Stimulated activated CD4-positive, alpha-beta T cell treated with anti-CD3 and anti-CD28 coated beads, Interleukin-1b, Interleukin-23, amount 100 ng/mL, for 4 hours (primary cell): ENCODE measurements around the gene SPATS1.
"Not testable (repeated sequence)": the region's sequence is repeated elsewhere in the genome, so short reads cannot be mapped to it uniquely, and the experiment has no call there.

Source experiments
- DNase-seq, 2 donors: peaks; one replicate each; pipeline ENCODE4 v3.0.0-alpha.2; 2020; ENCODE audit warnings: low read depth in 2 of 2

The SPATS1 gene

DNA sequence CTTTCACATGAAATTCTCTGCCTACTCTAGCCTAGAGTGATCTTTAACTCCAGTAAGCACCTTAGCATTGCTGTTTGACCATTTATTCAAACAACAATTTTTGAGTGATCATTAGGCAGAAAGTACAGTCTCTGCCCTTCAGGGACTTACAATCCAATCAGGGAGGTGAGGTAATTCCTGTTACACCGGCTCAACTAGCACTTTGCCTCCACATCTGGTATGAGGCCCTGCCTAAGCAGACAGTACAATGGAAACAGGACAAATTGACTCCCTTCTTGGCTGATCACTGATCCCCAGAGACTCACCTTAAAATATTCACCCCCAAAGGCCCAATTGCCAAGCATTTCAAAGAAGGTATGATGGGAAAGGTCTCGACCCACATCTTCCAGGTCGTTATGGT, 30.7 kb upstream of the SPATS1 start:
- no peak for DNase-seq

DNA sequence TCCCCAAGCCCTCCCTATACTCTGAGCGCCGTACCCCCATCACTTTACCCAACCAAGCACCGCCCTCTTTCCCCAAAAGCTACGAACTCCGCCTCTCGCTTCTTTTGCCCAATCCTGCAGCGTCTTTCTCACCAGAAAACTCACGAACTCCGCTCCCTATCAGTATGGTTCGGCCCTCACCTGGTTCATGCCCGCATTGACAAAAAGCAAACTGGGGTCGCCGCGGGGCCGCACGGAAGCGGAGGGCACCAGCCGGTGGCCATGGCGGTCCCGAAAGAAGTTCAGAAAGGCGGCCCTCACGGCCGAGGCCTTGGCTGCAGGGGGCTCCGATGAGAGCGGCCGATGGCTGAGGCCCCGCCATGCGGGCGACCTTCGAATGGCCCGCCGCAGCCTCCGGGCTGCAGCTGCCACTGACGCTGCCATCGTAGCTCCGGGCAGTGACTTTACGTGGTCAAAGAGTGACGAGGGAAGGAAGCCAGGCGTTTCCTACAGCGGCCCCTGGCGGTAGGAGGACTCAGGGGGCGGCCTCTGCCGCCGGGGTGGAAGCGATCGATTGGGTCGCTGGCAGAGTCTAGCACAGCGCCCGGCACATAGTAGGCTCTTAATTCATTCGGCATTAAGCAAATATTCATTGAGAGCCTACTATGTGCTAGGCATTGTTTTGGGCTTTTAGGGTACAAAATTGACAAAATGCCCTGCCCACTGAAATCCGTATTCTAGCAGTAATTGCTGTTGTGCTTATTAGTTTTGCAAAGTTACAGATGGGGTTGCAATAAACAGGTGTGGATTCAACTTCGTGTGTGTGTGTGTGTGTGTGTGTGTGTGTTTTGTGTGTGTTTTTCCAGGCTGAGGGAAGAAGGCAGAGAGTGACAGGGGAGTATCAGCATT, 29.3 kb upstream of the SPATS1 start, which contains the start of gene AARS2:
Gene AARS2 (minus strand): TSS at position 447 of the 888 bp plus-strand sequence. CDS start 24 bp downstream, at position 423.
- peak; percentile 93 to 95 for DNase-seq

DNA sequence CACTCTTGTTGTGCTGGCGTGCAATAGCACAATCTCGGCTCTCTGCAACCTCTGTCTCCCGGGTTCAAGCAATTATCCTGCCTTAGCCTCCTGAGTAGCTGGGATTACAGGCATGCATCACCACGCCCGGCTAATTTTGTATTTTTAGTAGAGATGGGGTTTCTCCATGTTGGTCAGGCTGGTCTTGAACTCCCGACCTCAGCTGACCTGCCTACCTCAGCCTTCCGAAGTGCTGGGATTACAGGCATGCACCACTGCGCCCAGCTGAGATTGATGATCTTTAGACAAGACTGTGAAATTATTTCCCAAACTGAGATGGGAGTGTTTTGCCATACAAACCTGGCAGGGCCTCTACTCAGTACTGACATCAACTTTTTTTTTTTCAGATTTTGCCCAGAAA, 27.8 kb upstream of the SPATS1 start:
- DNase-seq = not testable (repeated sequence)

DNA sequence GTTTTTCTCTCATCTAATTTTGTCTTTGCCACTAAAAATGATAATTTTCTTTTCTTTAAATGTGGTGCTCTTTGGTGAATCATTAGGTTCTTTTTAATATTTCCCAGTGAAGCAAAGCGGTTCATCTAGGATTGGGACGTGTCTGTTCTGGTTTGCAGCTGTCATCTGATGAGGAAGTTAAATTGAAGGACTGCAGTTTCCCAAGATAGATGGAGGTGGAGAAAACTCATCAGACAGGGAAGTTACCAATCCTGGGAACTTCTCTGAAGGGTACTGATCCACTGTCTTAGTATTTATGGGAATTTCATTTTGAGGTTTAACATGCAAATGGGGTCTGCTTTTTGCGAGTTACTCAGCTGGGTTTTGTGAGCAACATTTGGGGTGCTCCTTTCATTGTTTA, 26.9 kb upstream of the SPATS1 start:
- DNase-seq = no peak

DNA sequence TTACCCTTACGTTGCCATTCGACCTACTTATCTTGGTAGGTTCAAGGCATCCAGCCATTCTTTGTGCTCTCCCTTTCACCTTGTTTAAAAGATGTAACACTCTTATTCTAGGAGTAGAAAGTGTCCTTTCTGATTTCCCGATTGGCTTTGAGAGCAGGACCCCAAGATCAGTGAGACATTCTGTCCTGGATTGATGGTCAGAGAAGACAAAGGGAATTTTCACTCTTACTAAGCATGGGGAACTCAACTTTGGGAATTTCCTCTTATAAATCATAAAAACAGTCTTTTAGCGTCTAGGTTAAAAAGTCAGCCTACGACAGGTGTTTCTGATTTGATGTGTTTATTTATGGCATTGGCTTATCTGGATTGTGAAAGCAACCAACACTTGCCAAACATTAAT, 26.5 kb upstream of the SPATS1 start:
- no peak for DNase-seq

DNA sequence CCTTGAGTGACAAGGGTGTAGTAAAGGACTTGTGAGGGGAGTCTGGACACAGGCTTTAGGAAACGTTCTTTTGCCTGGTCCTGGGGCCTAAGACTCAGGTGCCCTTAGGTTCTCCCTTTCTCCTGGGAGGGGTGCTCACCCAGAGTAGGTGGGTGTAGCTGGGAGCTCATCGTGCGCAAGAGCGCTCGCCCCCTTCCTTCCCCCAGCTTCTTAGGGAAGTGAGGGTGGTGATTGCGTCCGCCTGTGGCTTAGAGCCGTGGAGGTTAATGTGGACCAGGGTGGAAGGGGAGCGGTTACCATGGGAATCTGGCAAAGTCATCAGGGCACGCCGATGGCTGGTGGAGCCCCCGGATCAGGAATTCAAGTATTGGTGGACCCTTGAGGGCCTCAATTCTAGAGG, 26.0 kb upstream of the SPATS1 start:
- no peak for DNase-seq

DNA sequence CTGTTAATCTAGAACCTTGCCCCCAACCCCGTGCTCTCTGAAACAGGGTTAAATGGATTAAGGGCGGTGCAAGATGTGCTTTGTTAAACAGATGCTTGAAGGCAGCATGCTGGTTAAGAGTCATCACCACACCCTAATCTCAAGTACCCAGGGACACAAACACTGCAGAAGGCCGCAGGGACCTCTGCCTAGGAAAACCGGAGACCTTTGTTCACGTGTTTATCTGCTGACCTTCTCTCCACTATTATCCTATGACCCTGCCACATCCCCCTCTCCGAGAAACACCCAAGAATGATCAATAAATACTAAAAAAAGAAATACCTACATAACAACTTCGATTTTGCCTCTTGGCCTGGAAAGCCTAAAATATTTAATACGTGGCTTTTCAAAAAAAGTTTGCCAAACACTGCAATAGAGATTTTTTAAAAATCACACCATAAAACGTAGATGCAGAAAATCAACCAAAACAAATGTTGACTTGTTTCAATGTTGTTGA, 25.3 kb upstream of the SPATS1 start:
- not testable (repeated sequence) for DNase-seq

DNA sequence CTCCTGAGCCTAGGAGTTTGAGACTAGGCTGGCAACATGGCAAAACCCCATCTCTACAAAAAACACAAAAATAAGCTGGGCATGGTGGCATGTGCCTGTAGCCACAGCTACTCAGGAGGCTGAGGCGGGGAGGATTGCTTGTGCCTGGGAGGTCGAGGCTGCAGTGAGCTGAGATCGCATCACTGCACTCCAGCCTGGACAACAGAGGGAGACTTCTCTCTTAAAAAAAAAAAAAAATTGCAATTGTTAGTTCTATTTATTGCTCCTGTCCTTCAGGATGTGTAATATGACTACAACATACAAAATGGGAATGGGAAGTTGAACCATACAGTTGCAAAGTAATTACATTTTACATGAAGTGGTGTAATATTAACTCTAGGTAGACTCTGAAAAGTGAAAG, 21.2 kb upstream of the SPATS1 start:
- DNase-seq = no peak

DNA sequence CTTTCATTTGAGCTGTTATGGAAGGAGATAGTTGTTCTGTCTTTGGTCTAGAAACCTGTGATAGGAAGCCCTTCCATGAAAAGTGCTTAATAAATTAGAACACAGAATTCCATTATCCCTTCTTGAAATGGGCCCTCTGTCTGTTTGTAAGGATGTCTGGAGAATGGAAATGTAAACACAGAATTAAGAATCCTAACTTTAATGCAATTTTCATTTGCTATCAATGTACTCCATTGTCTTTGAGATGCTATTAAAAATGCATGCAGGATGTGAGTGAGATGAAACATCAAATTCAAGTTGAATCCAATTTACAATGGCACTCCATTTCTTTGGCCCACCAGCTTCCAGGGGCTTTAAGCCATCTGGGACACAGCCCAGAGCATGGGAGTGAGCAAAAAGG, 15.4 kb upstream of the SPATS1 start:
- no peak for DNase-seq

DNA sequence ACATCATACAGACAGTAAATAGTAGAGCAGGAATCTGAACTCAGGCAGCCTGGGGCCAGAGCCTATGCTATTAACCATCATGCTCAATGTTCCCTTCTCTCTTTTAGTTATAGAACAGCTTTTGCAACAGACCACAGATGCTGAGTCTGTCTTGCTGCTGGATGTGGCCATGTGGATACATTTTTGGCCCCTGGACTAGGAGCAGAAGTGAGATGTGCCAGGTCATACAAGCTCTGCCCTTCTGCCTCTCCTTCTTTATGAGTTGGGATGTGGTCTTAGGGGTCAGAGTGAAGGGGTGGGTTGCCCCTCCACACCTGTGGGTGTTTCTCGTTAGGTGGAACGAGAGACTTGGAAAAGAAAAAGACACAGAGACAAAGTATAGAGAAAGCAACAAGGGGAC, 14.7 kb upstream of the SPATS1 start:
- DNase-seq = no peak

DNA sequence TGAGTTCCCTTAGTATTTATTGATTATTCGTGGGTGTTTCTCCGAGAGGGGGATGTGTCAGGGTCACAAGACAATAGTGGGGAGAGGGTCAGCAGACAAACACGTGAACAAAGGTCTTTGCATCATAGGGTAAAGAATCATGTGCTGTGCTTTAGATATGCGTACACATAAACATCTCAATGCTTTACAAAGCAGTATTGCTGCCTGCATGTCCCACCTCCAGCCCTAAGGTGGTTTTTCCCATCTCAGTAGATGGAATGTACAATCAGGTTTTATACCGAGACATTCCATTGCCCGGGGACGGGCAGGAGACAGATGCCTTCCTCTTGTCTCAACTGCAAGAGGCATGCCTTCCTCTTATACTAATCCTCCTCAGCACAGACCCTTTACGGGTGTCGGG, 14.2 kb upstream of the SPATS1 start:
- DNase-seq = not testable (repeated sequence)

DNA sequence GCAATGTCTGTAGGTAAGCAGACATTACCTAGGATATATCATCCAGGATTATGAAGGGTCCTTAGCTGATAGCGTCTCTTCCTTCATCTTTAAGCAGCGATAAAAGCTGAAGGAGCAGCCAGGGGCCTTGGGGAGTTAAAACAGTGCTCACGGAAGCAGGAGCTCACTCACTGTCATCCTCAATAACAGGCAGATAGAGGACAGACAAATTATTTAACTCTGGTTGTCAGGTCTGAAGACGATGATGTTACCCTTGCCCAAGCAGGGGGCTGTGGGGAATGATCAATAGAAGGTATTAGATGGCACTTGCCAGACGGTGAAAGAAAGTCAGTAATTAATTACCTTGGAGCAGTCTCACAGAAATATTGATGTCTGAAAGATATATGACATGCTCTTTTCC, 12.6 kb upstream of the SPATS1 start:
- DNase-seq = no peak

DNA sequence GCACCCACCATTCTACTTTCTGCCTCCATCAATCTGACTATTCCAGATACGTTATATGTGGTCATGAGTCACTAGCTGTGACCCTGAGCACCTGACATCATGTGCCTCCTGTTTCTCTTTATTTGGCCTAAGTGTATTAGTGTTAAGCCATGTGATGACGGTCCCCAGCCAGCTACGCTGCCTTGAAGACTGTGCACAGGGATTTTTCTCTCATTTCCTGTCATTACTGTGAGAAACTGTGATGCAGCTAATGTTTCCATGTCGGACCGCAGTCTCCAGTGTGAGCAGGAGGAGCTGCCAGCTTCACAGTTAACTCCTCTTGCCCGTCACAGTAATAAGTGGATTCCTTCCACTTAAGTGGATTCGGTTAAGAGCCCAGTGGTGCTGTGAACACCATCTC, 9.9 kb upstream of the SPATS1 start:
- no peak for DNase-seq

DNA sequence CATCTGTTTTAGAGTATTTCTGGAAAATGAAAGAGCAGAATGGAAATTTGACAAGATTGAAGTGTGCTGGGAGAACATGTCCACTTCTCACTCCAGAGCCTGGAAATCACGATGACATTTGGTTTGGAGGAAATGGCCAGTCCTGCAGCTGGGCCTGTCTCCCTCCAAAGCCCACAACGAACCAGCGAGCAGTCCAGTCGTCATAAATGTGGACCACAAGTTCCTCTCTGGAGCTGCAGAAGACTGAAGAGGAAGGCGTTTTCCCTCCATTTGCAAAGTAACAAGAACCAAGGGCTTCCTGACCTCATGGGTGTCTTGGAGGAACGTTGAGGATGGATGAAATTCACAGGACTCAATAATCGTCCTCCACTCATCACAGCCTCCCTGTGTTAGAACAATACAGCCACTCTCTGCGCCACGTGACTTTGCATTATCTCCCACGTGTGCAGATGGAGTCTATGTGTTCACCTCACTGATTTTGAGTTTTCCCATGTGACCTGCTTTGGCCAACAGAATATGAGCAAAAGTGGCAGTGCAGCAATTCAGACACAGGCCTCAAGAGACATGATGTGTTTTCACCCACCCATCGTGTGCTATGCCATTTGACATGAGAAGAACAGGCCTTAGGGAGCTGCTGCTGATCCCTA, 9.1 kb upstream of the SPATS1 start:
- DNase-seq = no peak

DNA sequence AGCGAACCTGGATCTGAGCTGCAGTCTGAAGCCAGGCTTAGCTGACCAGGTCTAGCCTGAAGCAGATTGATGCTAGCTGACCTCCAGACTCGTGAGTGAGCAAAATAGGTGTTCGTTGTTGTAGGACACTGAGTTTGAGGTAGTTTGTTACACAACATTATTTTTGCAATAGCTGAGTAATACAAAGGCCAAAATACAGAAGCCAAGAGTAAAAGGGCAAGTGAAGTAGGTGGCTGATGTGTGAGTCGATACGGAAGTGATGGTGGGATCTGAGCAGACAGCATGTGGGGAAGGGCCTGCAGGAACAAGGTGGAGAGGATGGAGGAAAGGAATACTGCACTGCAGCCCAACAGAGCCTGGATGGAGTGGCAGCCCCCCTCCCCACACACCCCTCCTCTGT, 8.5 kb upstream of the SPATS1 start:
- no peak for DNase-seq

DNA sequence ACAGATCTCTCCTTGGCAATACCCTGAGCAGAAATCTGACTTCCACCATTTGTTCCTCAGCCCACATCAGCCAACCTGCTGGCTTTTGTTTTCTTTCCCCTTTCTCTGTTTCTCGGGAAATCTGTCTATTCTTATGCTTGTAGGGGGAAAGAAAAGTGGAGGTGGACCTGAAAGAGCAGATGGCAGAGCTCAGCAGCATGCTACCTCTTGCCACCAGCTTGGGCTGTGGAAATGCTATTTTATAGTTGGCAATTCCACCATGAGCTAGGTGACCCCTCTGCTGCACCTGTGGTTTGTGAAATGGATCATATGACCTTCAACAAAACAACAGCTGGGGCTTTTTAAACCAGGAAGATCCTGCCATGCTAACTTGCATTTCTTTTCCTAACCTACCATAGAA, 6.8 kb upstream of the SPATS1 start:
- no peak for DNase-seq

DNA sequence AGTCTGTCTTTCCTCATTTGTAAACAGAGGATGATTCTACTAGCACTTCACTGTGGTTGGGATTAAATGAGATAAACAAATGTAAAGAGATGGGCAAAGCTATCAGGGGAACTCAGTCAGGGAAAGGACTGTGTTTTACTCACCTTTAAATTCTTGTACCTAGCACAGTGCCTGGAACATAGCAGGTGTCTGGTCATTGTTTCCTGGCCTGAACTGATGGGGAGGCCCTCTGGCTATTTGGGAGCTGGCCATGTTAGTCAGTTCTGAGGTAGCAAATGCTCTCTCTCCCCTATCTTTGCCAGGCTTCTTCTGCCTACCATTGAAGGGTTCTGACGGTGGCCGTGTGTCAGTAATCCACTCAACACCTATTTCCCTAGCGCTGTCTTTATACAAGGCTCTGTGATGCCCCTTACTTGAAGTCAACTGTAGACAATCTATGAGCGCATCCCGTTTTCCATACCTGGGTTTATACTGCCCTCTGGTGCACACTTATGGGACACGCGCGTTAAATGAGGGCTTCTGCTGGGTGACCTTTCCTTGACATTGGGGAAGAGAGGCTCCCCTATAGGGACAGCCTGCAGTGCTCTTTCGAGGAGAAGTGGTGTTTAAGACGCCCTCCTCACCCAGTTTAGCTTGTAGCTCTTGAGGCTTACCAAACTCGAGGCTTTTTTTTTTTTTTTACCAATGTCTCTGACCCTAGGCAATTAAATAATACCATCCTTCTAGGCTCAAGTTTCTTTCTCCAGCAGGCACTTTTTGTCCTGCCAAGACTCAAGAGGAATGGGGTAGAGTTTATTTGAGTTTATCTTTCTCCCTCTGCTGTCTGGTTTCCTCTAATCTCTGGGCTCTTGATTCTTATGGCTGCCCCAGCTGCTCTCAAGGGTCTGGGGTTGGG, 4.0 kb upstream of the SPATS1 start:
- peak; percentile 47 to 57 for DNase-seq

DNA sequence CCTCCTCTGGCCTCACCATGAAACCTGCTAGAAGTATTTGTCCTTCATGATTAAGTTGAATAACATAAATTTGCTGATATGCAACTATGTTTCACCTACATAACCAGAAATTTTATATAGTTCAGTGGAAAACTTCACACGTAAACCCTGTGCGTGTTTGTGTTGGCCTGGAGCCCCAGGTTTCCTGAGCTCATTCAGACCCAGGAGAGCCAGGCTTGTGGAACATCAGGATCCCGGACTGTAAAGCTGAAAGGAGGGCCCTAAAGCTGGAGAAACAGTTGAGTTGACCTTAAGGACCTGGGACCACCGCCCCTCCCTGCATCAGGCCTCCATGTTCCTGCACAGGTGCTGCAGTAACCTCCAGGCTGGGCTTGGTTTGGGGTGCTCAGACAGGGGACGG, 3.1 kb upstream of the SPATS1 start:
- no peak for DNase-seq

DNA sequence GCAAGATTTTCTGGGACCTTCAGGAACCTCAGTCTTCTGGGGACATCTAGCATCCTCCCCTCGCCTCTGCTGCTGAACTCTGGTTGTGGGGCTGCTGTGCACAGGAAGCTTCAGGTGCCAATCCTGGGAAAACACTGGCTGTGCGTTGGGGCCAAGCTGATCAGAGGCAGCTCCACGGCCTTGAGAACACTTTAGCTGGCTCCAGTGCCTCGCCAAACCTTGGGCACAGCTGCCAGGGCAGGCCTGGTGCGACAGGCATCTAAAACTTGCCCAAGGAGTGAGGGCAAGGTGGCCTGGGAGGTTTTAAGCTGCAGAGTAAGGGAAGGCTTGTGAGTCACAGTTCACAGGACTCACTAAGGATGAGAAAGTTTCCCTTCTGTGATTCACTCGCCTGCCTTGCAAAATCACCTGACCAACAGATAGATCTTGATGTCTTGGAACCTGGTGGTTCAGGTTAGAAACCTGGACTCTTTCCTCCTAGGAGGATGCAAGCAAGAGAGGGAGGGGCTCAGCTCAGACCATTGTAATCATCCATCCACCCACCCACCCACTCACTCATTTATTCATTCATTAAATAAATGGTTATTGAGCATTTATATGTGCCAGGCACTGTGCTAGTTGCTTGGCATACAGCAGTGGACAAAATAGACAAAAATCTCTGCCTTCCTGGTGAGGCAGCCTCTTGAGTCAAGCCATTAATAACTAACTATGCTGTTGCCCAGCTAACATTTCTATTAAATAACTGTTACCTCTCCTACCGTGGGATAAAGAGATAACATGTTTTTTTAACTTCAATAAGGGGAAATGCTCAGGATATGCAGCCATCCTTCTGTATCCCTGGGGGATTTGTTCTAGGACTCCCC, 2.5 kb upstream of the SPATS1 start:
- DNase-seq = no peak

DNA sequence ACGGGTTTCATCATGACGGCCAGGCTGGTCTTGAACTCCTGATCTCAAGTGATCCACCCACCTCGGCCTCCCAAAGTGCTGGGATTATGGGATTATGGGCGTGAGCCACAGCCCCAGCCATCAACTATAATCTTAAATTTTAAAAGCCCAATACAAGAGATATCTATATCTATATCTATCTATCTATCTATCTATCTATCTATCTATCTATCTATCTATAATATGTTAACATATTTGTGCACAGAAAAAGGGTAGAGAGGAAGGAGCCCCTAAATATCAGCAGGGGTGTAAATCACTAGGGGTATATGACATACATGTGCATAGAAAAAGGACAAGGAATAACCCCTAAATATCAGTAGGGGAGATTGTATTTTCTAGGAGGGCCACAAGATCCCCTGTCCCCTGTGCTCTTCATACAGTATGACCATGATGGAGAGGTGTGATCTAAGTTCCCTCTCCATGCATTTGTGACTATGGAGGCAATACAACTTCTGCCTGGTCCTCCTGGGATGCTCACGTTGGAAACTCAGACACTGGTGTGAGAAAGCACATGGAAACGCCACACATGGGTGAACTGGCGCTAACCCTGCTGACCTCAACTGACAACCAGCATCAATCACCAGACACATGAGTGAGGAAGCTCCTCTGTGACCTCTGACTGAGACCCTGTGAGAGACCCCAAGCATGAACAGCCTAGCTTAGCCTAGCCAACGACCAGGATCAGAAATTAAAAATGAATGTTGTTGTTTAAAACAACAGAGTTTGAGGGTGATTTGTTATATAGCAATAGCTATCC, 1.2 kb upstream of the SPATS1 start:
- DNase-seq = no peak
